Loucy (cell line): ENCODE data around the gene CHST11.

Experiments
- H2AFZ ChIP-seq: fragments of 200-600 bp; sonication (generic); 2 replicates; pipeline ENCODE4 v1.6.0; 2016; ENCODE audit warnings: antibody characterized with exemption, mild to moderate bottlenecking, low read length, moderate library complexity
- H3F3A ChIP-seq: fragments of 200-600 bp; 2 replicates; pipeline ENCODE4 v1.6.0; 2016; ENCODE audit warnings: antibody characterized with exemption, low read depth, mild to moderate bottlenecking
- H3K27me3 ChIP-seq: fragments of 200-600 bp; sonication (generic); 2 replicates; pipeline ENCODE4 v1.6.1; 2014; ENCODE audit warnings: low read length, mild to moderate bottlenecking; ENCODE audit not compliant: insufficient read depth, poor library complexity, severe bottlenecking
- H3K36me3 ChIP-seq: fragments of 200-600 bp; sonication (generic); 2 replicates; pipeline ENCODE4 v1.6.1; 2016; ENCODE audit warnings: low read length; ENCODE audit not compliant: insufficient read depth
- H3K4me1 ChIP-seq: fragments of 200-600 bp; sonication (generic); 2 replicates; pipeline ENCODE4 v1.5.1; 2014; ENCODE audit warnings: low read length, mild to moderate bottlenecking; ENCODE audit not compliant: insufficient read depth, poor library complexity, severe bottlenecking
- H3K4me2 ChIP-seq: fragments of 200-600 bp; sonication (generic); 2 replicates; pipeline ENCODE4 v1.6.0; 2014; ENCODE audit warnings: antibody characterized with exemption, low read length, low read depth, mild to moderate bottlenecking; ENCODE audit not compliant: poor library complexity, severe bottlenecking
- H3K4me3 ChIP-seq: fragments of 200-600 bp; sonication (generic); 2 replicates; pipeline ENCODE4 v1.5.1; 2014; ENCODE audit warnings: low read length, mild to moderate bottlenecking, mixed read lengths; ENCODE audit not compliant: poor library complexity, severe bottlenecking
- H3K79me2 ChIP-seq: fragments of 200-600 bp; sonication (generic); 2 replicates; pipeline ENCODE4 v1.6.1; 2014; ENCODE audit warnings: low read length; ENCODE audit not compliant: insufficient read depth
- H3K9ac ChIP-seq: fragments of 200-600 bp; sonication (generic); 2 replicates; pipeline ENCODE4 v1.6.0; 2014; ENCODE audit warnings: mild to moderate bottlenecking, low read depth, low read length, moderate library complexity; ENCODE audit not compliant: poor library complexity, severe bottlenecking
- H3K9me2 ChIP-seq: fragments of 200-600 bp; sonication (generic); replicated peaks from 2 replicates; pipeline ENCODE4 v1.6.1; 2016; ENCODE audit warnings: low read depth, low read length, mixed read lengths
- H3K9me3 ChIP-seq: fragments of 200-600 bp; sonication (generic); 2 replicates; pipeline ENCODE4 v1.6.1; 2014; ENCODE audit warnings: mild to moderate bottlenecking, antibody characterized with exemption, low read length, low read depth; ENCODE audit not compliant: insufficient read depth
- H4K20me1 ChIP-seq: fragments of 200-600 bp; sonication (generic); 2 replicates; pipeline ENCODE4 v1.6.0; 2014; ENCODE audit warnings: antibody characterized with exemption, low read length, mild to moderate bottlenecking; ENCODE audit not compliant: insufficient read depth, poor library complexity, severe bottlenecking
- CTCF ChIP-seq: fragments of 200-600 bp; sonication (generic); conservative IDR thresholded peaks from 2 replicates; pipeline ENCODE4 v1.5.1; 2014; ENCODE audit warnings: mild to moderate bottlenecking, antibody characterized with exemption, low read length
- EZH2phosphoT487 ChIP-seq: fragments of 200-600 bp; IDR thresholded peaks from 2 replicates; pipeline ENCODE4 v1.6.1; 2018; ENCODE audit warnings: antibody characterized with exemption, mild to moderate bottlenecking, moderate library complexity, borderline replicate concordance

Gene CHST11

GRCh38 chr12:104649921-104650320 lies 193.2 kb downstream of the CHST11 start:
- Histone ChIP-seq H4K20me1 (peaks cover 95% of the 10 kb centered on the region), H3K9ac (no peak overlapping the region), H3K36me3 (peaks cover 86% of the 10 kb centered on the region), H3K4me1 (peaks cover 5% of the 10 kb centered on the region), H3K9me3 (no peaks in the 10 kb centered on the region), H2AFZ (no peak overlapping the region), H3F3A (no peaks in the 10 kb centered on the region), H3K79me2 (peaks cover 100% of the 10 kb centered on the region), H3K4me2 (no peak overlapping the region), H3K9me2 (no peaks in the 10 kb centered on the region), H3K4me3 (no peak overlapping the region), H3K27me3 (no peaks in the 10 kb centered on the region)
- TF ChIP-seq EZH2phosphoT487 (no peak), CTCF (no peak)

GRCh38 chr12:104650541-104650940 lies 193.8 kb downstream of the CHST11 start:
- Histone ChIP-seq H3K9me2 (no peaks in the 10 kb centered on the region), H3K4me2 (no peak overlapping the region), H3K9ac (no peak overlapping the region), H2AFZ (no peak overlapping the region), H3K4me3 (no peak overlapping the region), H3K36me3 (peaks cover 92% of the 10 kb centered on the region), H3F3A (no peaks in the 10 kb centered on the region), H3K27me3 (no peaks in the 10 kb centered on the region), H3K79me2 (peaks cover 100% of the 10 kb centered on the region), H3K4me1 (peaks cover 5% of the 10 kb centered on the region), H4K20me1 (peaks cover 96% of the 10 kb centered on the region), H3K9me3 (no peaks in the 10 kb centered on the region)
- TF ChIP-seq EZH2phosphoT487 (no peak), CTCF (no peak)

GRCh38 chr12:104651811-104652210 lies 195.1 kb downstream of the CHST11 start:
- H3K79me2 ChIP-seq = peaks cover 100% of the 10 kb centered on the region

More at GRCh38 chr12:104651811-104652210, 195.1 kb downstream of the CHST11 start:
- TF ChIP-seq CTCF = no peak
- no peak for TF ChIP-seq EZH2phosphoT487
- Histone ChIP-seq H3F3A (no peaks in the 10 kb centered on the region), H3K4me2 (no peak overlapping the region), H2AFZ (no peak overlapping the region), H3K4me1 (peaks cover 5% of the 10 kb centered on the region), H3K4me3 (no peak overlapping the region), H3K9me2 (no peaks in the 10 kb centered on the region), H4K20me1 (peaks cover 99% of the 10 kb centered on the region), H3K9me3 (no peaks in the 10 kb centered on the region), H3K9ac (no peak overlapping the region), H3K36me3 (peaks cover 89% of the 10 kb centered on the region), H3K27me3 (no peaks in the 10 kb centered on the region)
